Measurements from ENCODE around the gene CEPT1. TPM values are rescaled to one million over a fixed set of nuclear protein-coding genes. Genes with fewer than 3 reads are reported as not detected.

The CEPT1 gene
- total RNA-seq, 1 donor = 59.2 TPM

- H3K4me3 ChIP-seq (ENCODE audit: low read depth, low read length) = no peak overlapping the region
- TF ChIP-seq CTCF (IDR thresholded peaks at IDR 0.05; ENCODE audit: insufficient read depth, low read depth, low read length) = no peak
- peak; percentile 62 for DNase-seq (ENCODE audit: low read depth)
These were observed 21.9 kb downstream of the CEPT1 start for GRCh38 chr1:111161843-111162487.

- DNase-seq (ENCODE audit: low read depth) = no peak
- no peak overlapping the region for H3K4me3 ChIP-seq (ENCODE audit: low read depth, low read length)
- TF ChIP-seq CTCF (IDR thresholded peaks at IDR 0.05; ENCODE audit: insufficient read depth, low read depth, low read length) = no peak
These were observed 22.5 kb downstream of the CEPT1 start for GRCh38 chr1:111162488-111162880.

- TF ChIP-seq CTCF (IDR thresholded peaks at IDR 0.05; ENCODE audit: insufficient read depth, low read depth, low read length) = no peak
- no peak for DNase-seq (ENCODE audit: low read depth)
- no peak overlapping the region for H3K4me3 ChIP-seq (ENCODE audit: low read depth, low read length)
These were observed 23.3 kb downstream of the CEPT1 start for GRCh38 chr1:111163363-111163762.

- no peak overlapping the region for H3K4me3 ChIP-seq (ENCODE audit: low read depth, low read length)
- TF ChIP-seq CTCF (IDR thresholded peaks at IDR 0.05; ENCODE audit: insufficient read depth, low read depth, low read length) = no peak
- no peak for DNase-seq (ENCODE audit: low read depth)
These were observed 24.1 kb downstream of the CEPT1 start for GRCh38 chr1:111164151-111164550.

GRCh38 chr1:111172463-111172862 lies 32.4 kb downstream of the CEPT1 start:
- TF ChIP-seq CTCF (IDR thresholded peaks at IDR 0.05; ENCODE audit: insufficient read depth, low read depth, low read length) = no peak
- DNase-seq (ENCODE audit: low read depth) = no peak

GRCh38 chr1:111174070-111174469 lies 34.0 kb downstream of the CEPT1 start:
- no peak for DNase-seq (ENCODE audit: low read depth)
- no peak for TF ChIP-seq CTCF (IDR thresholded peaks at IDR 0.05; ENCODE audit: insufficient read depth, low read depth, low read length)
- H3K4me3 ChIP-seq (ENCODE audit: low read depth, low read length) = no peak overlapping the region

More at GRCh38 chr1:111172463-111172862, 32.4 kb downstream of the CEPT1 start:
- H3K4me3 ChIP-seq (ENCODE audit: low read depth, low read length) = no peak overlapping the region

GRCh38 chr1:111175349-111175748 lies 35.3 kb downstream of the CEPT1 start:
- no peak for TF ChIP-seq CTCF (IDR thresholded peaks at IDR 0.05; ENCODE audit: insufficient read depth, low read depth, low read length)
- no peak overlapping the region for H3K4me3 ChIP-seq (ENCODE audit: low read depth, low read length)
- no peak for DNase-seq (ENCODE audit: low read depth)
